ENCODE measurements around the gene SLC25A45. TPM values are rescaled to one million over a fixed set of nuclear protein-coding genes. Genes with fewer than 3 reads are reported as not detected.

SLC25A45 gene
- total and polyA plus RNA-seq, 4 donors = 5.6 to 16.0 (median 9.9) TPM

DNA sequence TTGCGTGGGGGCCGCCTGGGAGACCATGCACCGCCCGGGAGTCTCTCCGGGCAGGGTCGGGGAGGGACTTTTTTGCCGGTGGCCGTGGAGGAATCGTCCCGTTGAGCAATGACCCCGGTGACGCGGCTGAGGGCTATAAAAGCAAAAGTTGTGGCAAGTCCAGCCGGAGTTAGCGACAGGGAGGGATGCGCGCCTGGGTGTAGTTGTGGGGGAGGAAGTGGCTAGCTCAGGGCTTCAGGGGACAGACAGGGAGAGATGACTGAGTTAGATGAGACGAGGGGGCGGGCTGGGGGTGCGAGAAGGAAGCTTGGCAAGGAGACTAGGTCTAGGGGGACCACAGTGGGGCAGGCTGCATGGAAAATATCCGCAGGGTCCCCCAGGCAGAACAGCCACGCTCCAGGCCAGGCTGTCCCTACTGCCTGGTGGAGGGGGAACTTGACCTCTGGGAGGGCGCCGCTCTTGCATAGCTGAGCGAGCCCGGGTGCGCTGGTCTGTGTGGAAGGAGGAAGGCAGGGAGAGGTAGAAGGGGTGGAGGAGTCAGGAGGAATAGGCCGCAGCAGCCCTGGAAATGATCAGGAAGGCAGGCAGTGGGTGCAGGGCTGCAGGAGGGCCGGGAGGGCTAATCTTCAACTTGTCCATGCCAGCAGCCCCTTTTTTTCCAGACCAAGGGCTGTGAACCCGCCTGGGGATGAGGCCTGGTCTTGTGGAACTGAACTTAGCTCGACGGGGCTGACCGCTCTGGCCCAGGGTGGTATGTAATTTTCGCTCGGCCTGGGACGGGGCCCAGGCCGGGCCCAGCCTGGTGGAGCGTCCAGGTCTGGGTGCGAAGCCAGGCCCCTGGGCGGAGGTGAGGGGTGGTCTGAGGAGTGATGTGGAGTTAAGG lies 40.4 kb upstream of the SLC25A45 start, which contains the start of gene NEAT1:
Gene NEAT1, plus strand, starts transcription at position 166 of the 883 bp plus-strand sequence.
- H3K9me3 ChIP-seq (ENCODE audit: control insufficient read depth, low read length) = no peaks in the 10 kb centered on the region
- H3K36me3 ChIP-seq (ENCODE audit: control insufficient read depth in 1 of 2, insufficient read depth in 2 of 2, low read length in 1 of 2) = peaks cover 0 to 4% of the 10 kb centered on the region in 2 donors
- peaks cover 0 to 1% of the 10 kb centered on the region in 2 donors for H3K27me3 ChIP-seq (ENCODE audit: control insufficient read depth in 1 of 2, insufficient read depth in 2 of 2, low read length in 1 of 2)
- intact Hi-C loops (cut with DNase I) = loop anchor here in 1 of 2 donors (1.0 to 5.0 kb wide), 2 partner anchors 75 to 154 kb away; partner anchors contain the start of gene EHBP1L1
- ATAC-seq (ENCODE audit: low FRiP score) (peak; percentile 72), DNase-seq (peak; percentile 97 to 99)
- 3 to 4% methylated on average over 40 of the region's 40 CpGs for WGBS, 2 donors
- H3K4me1 ChIP-seq (ENCODE audit: control insufficient read depth in 1 of 2, insufficient read depth in 2 of 2, low read length in 2 of 2) = no peaks in the 10 kb centered on the region
- H3K4me3 ChIP-seq (ENCODE audit: low read length in 2 of 2) = peak within 1 kb of the TSS; percentile 83 to 97
- peak within 1 kb of the TSS; percentile 99 for H3K27ac ChIP-seq (ENCODE audit: low read depth in 1 of 2, low read length in 2 of 2)

DNA sequence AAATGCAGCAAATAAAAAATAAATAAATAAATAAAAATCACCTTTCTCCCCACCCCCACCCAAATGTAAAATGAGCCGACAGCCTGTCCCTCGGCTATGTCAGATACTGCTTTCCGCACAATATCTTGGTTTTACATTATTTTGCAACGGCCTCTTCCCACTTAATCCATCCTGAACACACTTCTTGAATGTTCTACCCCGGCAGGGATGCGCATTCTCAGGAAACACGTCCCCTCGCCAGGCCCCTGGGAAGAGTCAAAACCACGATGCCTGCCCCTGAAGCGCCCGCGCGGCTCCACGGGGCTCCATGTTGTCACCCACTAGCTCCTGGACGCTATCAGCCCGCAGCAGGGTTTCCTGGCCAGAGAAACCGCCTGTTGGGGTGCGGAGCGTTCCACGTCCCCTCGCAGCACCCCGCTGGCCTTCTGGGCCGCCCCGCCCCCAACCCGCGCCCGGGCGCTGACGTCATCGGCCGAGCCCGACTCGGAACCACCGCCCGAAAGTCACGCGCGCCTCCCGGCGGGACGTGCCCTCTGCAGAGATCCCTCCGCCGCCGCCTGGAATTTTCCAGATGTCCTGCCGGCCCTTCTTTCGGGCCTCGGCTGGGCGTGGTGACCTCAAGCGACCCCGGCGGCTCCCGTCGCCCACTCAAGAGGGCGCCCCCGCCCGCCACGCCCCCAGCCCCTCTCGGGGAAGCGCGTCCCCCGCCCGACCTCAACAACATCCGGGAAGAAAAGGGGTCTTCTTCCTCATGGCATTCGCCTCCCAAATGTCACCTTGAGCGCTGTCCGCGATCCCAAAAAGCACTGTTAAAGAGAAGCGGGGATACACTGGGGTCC lies 39.6 kb upstream of the SLC25A45 start:
- ATAC-seq (ENCODE audit: low FRiP score) = peak; percentile 80
- peak; percentile 99 to 100 for DNase-seq
- peak overlapping the region; percentile 99 for H3K27ac ChIP-seq (ENCODE audit: low read depth in 1 of 2, low read length in 2 of 2)
- H3K36me3 ChIP-seq (ENCODE audit: control insufficient read depth in 1 of 2, insufficient read depth in 2 of 2, low read length in 1 of 2) = peaks cover 0 to 3% of the 10 kb centered on the region in 2 donors
- peak overlapping the region; percentile 64 to 70 for H3K4me3 ChIP-seq (ENCODE audit: low read length in 2 of 2)
- 0% methylated on average over 61 to 68 of the region's 68 CpGs for WGBS, 2 donors
- intact Hi-C loops (cut with DNase I) = loop anchor here in 1 of 2 donors (1.0 to 5.0 kb wide), 2 partner anchors 76 to 155 kb away; partner anchors contain the start of gene EHBP1L1
- peaks cover 0 to 1% of the 10 kb centered on the region in 2 donors for H3K27me3 ChIP-seq (ENCODE audit: control insufficient read depth in 1 of 2, insufficient read depth in 2 of 2, low read length in 1 of 2)
- H3K4me1 ChIP-seq (ENCODE audit: control insufficient read depth in 1 of 2, insufficient read depth in 2 of 2, low read length in 2 of 2) = no peaks in the 10 kb centered on the region
- no peaks in the 10 kb centered on the region for H3K9me3 ChIP-seq (ENCODE audit: control insufficient read depth, low read length)

DNA sequence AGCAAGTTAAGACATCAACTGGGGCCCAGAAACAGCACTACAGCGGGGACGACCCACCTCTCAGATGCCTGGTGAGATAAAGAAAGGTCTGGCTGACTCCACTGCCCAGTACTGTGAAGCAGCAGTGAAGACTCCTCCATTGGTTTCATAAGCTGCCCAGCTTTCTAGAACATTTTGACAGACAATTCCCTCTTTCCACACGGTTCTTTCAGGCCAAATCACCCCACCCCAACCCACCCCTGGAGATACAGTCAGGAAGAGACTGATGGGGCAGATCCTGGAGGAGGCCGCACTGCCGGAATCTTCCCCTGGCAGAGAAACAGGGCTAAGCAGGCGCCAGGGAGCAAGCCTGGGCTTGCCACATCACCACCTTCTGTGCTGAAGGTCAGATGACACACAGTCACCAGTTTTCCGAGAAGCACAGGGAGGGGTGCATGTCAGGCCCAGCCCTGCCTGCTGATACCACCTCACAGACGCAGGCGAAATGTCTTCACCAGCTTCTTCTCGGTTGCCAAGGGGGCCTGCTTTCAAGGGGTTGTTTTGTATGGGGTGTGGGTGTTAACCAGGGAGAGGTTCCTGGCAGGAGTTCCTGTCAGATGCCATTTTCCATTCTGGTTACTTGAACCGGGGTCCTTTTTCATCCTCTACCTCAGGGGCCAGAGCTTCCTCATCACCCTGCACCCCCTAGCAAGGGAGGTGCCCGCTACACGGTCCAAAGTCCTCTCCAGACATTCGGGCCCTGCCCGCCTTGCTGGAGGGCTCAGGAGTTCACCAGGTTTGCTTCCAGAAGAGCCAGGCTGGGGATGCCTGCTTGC lies 38.7 kb upstream of the SLC25A45 start:
- Histone ChIP-seq H3K27ac (ENCODE audit: low read depth in 1 of 2, low read length in 2 of 2) (peak overlapping the region; percentile 98 to 99), H3K4me3 (ENCODE audit: low read length in 2 of 2) (peak overlapping the region; percentile 64 to 70), H3K9me3 (ENCODE audit: control insufficient read depth, low read length) (no peaks in the 10 kb centered on the region), H3K4me1 (ENCODE audit: control insufficient read depth in 1 of 2, insufficient read depth in 2 of 2, low read length in 2 of 2) (no peaks in the 10 kb centered on the region), H3K36me3 (ENCODE audit: control insufficient read depth in 1 of 2, insufficient read depth in 2 of 2, low read length in 1 of 2) (peaks cover 0 to 1% of the 10 kb centered on the region in 2 donors), H3K27me3 (ENCODE audit: control insufficient read depth in 1 of 2, insufficient read depth in 2 of 2, low read length in 1 of 2) (peaks cover 0 to 1% of the 10 kb centered on the region in 2 donors)
- intact Hi-C loops (cut with DNase I) = loop anchor here in 1 of 2 donors (5.0 kb wide), 1 partner anchor 156 kb away; the partner anchor contains the start of gene EHBP1L1
- ATAC-seq (ENCODE audit: low FRiP score) (peak; percentile 67), DNase-seq (peak; percentile 96 to 97)
- 5% methylated on average over 15 of the region's 15 CpGs for WGBS, 2 donors

GRCh38 chr11:65420506-65420905 lies 38.1 kb upstream of the SLC25A45 start:
- no peak for ATAC-seq (ENCODE audit: low FRiP score)
- peaks cover 0 to 1% of the 10 kb centered on the region in 2 donors for H3K27me3 ChIP-seq (ENCODE audit: control insufficient read depth in 1 of 2, insufficient read depth in 2 of 2, low read length in 1 of 2)
- H3K4me1 ChIP-seq (ENCODE audit: control insufficient read depth in 1 of 2, insufficient read depth in 2 of 2, low read length in 2 of 2) = no peaks in the 10 kb centered on the region
- peak in 1 of 2 donors; percentile 51 for DNase-seq
- intact Hi-C loops (cut with DNase I) = loop anchor here in 1 of 2 donors (5.0 kb wide), 1 partner anchor 157 kb away; the partner anchor contains the start of gene EHBP1L1
- 76 to 87% methylated on average over 2 of the region's 2 CpGs for WGBS, 2 donors
- peak overlapping the region; percentile 92 to 99 for H3K27ac ChIP-seq (ENCODE audit: low read depth in 1 of 2, low read length in 2 of 2)
- no peaks in the 10 kb centered on the region for H3K9me3 ChIP-seq (ENCODE audit: control insufficient read depth, low read length)
- H3K4me3 ChIP-seq (ENCODE audit: low read length in 2 of 2) = no peak overlapping the region
- peaks cover 0 to 1% of the 10 kb centered on the region in 2 donors for H3K36me3 ChIP-seq (ENCODE audit: control insufficient read depth in 1 of 2, insufficient read depth in 2 of 2, low read length in 1 of 2)

- intact Hi-C loops (cut with DNase I) = loop anchor here (5.0 kb wide), 3 partner anchors 38 to 157 kb away; partner anchors contain the start of genes EHBP1L1 (in 1 of the 2) and SLC25A45 (in 1 of the 2)
- ATAC-seq (ENCODE audit: low FRiP score) = peak; percentile 37
Measured at GRCh38 chr11:65419772-65420481, 37.5 kb upstream of the SLC25A45 start.

DNA sequence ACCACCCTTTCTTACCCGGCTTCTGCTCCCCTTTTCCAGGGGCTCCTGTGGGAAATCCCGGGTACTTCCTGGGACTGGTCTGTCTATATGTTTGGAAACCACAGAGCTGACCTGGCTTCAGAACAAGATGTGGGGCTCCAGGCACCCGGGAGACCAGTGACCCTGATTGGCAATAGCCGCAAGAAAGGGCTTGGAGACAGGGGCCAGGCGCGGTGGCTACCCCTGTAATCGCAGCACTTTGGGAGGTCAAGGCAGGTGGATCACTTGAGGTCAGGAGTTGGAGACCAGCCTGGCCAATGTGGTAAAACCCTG lies 37.0 kb upstream of the SLC25A45 start:
- Histone ChIP-seq H3K4me3 (ENCODE audit: low read length in 2 of 2) (no peak overlapping the region), H3K27ac (ENCODE audit: low read depth in 1 of 2, low read length in 2 of 2) (peak overlapping the region; percentile 97), H3K27me3 (ENCODE audit: control insufficient read depth in 1 of 2, insufficient read depth in 2 of 2, low read length in 1 of 2) (peaks cover 0 to 1% of the 10 kb centered on the region in 2 donors), H3K9me3 (ENCODE audit: control insufficient read depth, low read length) (no peaks in the 10 kb centered on the region), H3K36me3 (ENCODE audit: control insufficient read depth in 1 of 2, insufficient read depth in 2 of 2, low read length in 1 of 2) (no peaks in the 10 kb centered on the region), H3K4me1 (ENCODE audit: control insufficient read depth in 1 of 2, insufficient read depth in 2 of 2, low read length in 2 of 2) (no peaks in the 10 kb centered on the region)
- ATAC-seq (ENCODE audit: low FRiP score) (no peak), DNase-seq (peak; percentile 55 to 79)
- WGBS, 2 donors = 35 to 37% methylated on average over 7 of the region's 7 CpGs
- intact Hi-C loops (cut with DNase I) = loop anchor here (5.0 kb wide), 2 partner anchors 37 to 52 kb away; partner anchors contain the start of gene SLC25A45 (in 1 of the 2)

More at GRCh38 chr11:65419772-65420481, 37.5 kb upstream of the SLC25A45 start:
- Histone ChIP-seq H3K4me1 (ENCODE audit: control insufficient read depth in 1 of 2, insufficient read depth in 2 of 2, low read length in 2 of 2) (no peaks in the 10 kb centered on the region), H3K27ac (ENCODE audit: low read depth in 1 of 2, low read length in 2 of 2) (peak overlapping the region; percentile 97 to 99), H3K36me3 (ENCODE audit: control insufficient read depth in 1 of 2, insufficient read depth in 2 of 2, low read length in 1 of 2) (no peaks in the 10 kb centered on the region), H3K4me3 (ENCODE audit: low read length in 2 of 2) (no peak overlapping the region), H3K27me3 (ENCODE audit: control insufficient read depth in 1 of 2, insufficient read depth in 2 of 2, low read length in 1 of 2) (peaks cover 0 to 1% of the 10 kb centered on the region in 2 donors), H3K9me3 (ENCODE audit: control insufficient read depth, low read length) (no peaks in the 10 kb centered on the region)
- peak; percentile 94 to 96 for DNase-seq
- 0% methylated on average over 6 of the region's 6 CpGs for WGBS, 2 donors

DNA sequence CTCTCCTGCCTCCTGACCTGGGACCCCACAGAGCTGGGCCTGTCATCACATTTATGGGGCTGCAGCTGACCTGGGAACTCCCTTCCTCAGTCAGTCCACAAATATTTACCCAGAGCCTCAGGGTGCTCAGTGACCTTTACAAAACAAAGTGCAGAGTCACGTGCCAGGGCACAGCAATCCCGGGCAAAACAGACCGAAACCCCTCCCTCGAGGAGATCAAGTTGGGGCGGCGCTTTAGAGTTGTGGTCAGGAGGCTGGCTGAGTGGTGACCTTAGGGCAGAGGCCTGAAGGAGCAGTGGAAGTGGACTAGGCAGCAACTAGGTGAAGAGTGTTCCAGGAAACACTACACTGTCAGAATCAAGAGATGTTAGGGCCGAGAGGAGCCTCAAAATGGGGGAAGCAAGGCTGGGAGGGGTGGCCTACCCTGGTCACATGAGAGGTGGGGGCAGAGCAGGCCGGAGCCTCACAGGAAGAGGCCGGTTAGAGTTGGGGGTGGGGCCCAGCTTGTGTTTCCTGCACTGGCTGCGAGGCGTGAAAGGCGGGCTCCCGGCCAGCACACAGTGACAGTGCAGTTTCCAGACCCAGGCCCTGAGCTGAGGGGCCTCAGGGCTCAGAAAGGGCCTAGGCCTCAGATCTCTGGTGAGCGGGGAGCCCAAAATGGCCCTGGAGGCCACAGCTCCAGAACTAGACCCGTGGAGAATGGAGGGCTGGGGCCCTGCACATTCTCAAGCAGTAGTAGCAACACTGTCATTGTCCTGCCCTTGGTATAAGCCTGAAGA lies 36.4 kb upstream of the SLC25A45 start:
- Histone ChIP-seq H3K4me3 (ENCODE audit: low read length in 2 of 2) (no peak overlapping the region), H3K4me1 (ENCODE audit: control insufficient read depth in 1 of 2, insufficient read depth in 2 of 2, low read length in 2 of 2) (no peaks in the 10 kb centered on the region), H3K9me3 (ENCODE audit: control insufficient read depth, low read length) (no peaks in the 10 kb centered on the region), H3K27ac (ENCODE audit: low read depth in 1 of 2, low read length in 2 of 2) (peak overlapping the region; percentile 97), H3K27me3 (ENCODE audit: control insufficient read depth in 1 of 2, insufficient read depth in 2 of 2, low read length in 1 of 2) (peaks cover 0 to 1% of the 10 kb centered on the region in 2 donors), H3K36me3 (ENCODE audit: control insufficient read depth in 1 of 2, insufficient read depth in 2 of 2, low read length in 1 of 2) (no peaks in the 10 kb centered on the region)
- DNase-seq (peak; percentile 98 to 99), ATAC-seq (ENCODE audit: low FRiP score) (peak; percentile 63)
- intact Hi-C loops (cut with DNase I) = loop anchor here (5.0 kb wide), 2 partner anchors 37 to 52 kb away; partner anchors contain the start of gene SLC25A45 (in 1 of the 2)
- 2 to 3% methylated on average over 15 of the region's 15 CpGs for WGBS, 2 donors
